Muscle of arm (tissue), 14 donors: ENCODE data around the gene PNMA8B. TPM values are rescaled to one million over a fixed set of nuclear protein-coding genes. Genes with fewer than 3 reads are reported as not detected.
"Not testable (repeated sequence)": the region's sequence is repeated elsewhere in the genome, so short reads cannot be mapped to it uniquely, and the experiment has no call there.

ENCODE experiments used
- DNase-seq: peaks from one replicate; pipeline ENCODE4 v3.0.0-alpha.2; 2013
- long read RNA-seq, 11 donors: transcript quantifications; one replicate each; lab custom pipeline, GENCODE V29; 2026
- polyA plus RNA-seq, 12 donors: library from polyadenylated mRNA; unstranded; fragments of 120-200 nt; gene quantifications; one replicate each; pipeline ENCODE4 v1.2.1, GENCODE V29; 2013; ENCODE audit not compliant: insufficient read length in 12 of 12

The PNMA8B gene, protein sequence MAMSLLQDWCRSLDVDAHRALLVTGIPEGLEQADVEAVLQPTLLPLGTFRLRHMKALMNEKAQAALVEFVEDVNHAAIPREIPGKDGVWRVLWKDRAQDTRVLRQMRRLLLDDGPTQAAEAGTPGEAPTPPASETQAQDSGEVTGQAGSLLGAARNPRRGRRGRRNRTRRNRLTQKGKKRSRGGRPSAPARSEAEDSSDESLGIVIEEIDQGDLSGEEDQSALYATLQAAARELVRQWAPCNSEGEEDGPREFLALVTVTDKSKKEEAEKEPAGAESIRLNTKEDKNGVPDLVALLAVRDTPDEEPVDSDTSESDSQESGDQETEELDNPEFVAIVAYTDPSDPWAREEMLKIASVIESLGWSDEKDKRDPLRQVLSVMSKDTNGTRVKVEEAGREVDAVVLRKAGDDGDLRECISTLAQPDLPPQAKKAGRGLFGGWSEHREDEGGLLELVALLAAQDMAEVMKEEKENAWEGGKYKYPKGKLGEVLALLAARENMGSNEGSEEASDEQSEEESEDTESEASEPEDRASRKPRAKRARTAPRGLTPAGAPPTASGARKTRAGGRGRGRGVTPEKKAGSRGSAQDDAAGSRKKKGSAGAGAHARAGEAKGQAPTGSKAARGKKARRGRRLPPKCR
- 1 to 10 TPM in 10 of 12 donors, not detected in 2; 1.8 to 5.1 (median 2.3) TPM for polyA plus RNA-seq
- long read RNA-seq, donor 1, full-length matches to known transcripts: 6 of 6 reads
- long read RNA-seq, donor 1, partial matches to known transcripts: 0 of 6 reads
- long read RNA-seq, donor 1, other reads (novel, unspliced or antisense): 0 of 6 reads
- long read RNA-seq, donor 2, full-length matches to known transcripts: 2 of 2 reads
- long read RNA-seq, donor 2, partial matches to known transcripts: 0 of 2 reads
- long read RNA-seq, donor 2, other reads (novel, unspliced or antisense): 0 of 2 reads
- long read RNA-seq, donor 3, full-length matches to known transcripts: 3 of 3 reads
- long read RNA-seq, donor 3, partial matches to known transcripts: 0 of 3 reads
- long read RNA-seq, donor 3, other reads (novel, unspliced or antisense): 0 of 3 reads
- long read RNA-seq, donor 4, full-length matches to known transcripts: 4 of 4 reads
- long read RNA-seq, donor 4, partial matches to known transcripts: 0 of 4 reads
- long read RNA-seq, donor 4, other reads (novel, unspliced or antisense): 0 of 4 reads
- long read RNA-seq, donor 5, full-length matches to known transcripts: 7 of 7 reads
- long read RNA-seq, donor 5, partial matches to known transcripts: 0 of 7 reads
- long read RNA-seq, donor 5, other reads (novel, unspliced or antisense): 0 of 7 reads
- long read RNA-seq, donor 6, full-length matches to known transcripts: 3 of 3 reads
- long read RNA-seq, donor 6, partial matches to known transcripts: 0 of 3 reads
- long read RNA-seq, donor 6, other reads (novel, unspliced or antisense): 0 of 3 reads
- long read RNA-seq, donor 7, full-length matches to known transcripts: 3 of 3 reads
- long read RNA-seq, donor 7, partial matches to known transcripts: 0 of 3 reads
- long read RNA-seq, donor 7, other reads (novel, unspliced or antisense): 0 of 3 reads
- long read RNA-seq, donor 8, full-length matches to known transcripts: 5 of 5 reads
- long read RNA-seq, donor 8, partial matches to known transcripts: 0 of 5 reads
- long read RNA-seq, donor 8, other reads (novel, unspliced or antisense): 0 of 5 reads
- long read RNA-seq, donor 9, full-length matches to known transcripts: 11 of 11 reads
- long read RNA-seq, donor 9, partial matches to known transcripts: 0 of 11 reads
- long read RNA-seq, donor 9, other reads (novel, unspliced or antisense): 0 of 11 reads
- long read RNA-seq, donor 10, full-length matches to known transcripts: 2 of 2 reads
- long read RNA-seq, donor 10, partial matches to known transcripts: 0 of 2 reads
- long read RNA-seq, donor 10, other reads (novel, unspliced or antisense): 0 of 2 reads
- long read RNA-seq, donor 11, full-length matches to known transcripts: 7 of 7 reads
- long read RNA-seq, donor 11, partial matches to known transcripts: 0 of 7 reads
- long read RNA-seq, donor 11, other reads (novel, unspliced or antisense): 0 of 7 reads

DNA sequence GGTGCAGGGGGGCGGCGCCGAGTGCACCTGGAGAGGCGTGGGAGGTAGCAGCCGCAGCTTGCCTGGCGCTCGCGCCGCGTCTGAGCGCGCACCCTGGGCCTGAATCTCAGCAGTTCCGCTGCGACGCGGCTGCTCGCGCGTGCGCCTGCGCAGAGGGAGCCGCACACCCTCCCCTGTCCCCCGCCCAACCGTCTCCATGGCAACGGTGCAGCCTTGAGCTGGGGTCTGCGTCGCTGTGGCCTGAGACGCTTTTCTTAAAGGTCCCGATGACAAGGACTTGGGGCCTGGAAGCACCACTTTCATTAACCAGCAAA is at the start of gene PNMA8B:
PNMA8B (minus strand) TSS at position 82 of the 314 bp plus-strand sequence. CDS start 402 bp downstream, outside the sequence.
- DNase-seq: peak; percentile 87

DNA sequence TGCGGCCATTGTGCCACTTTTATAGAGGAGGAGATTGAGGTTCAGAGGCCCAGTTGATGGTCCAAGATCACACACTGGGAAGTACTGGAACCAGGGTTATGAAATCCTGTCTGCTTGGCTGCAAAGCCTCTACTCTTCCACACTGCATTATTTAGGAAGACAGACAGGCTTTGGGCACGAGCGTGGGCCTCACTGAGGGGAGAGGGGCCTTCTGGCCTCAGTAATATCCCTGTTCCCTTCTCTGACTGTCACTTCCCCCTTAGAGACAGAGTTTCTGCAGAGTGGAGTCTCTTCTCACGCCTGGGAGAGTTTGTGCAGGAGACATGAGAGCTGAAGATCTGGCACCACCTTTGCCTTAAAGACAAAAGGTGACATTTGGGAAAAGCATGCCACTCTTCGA is 49.0 kb upstream of the PNMA8B start:
- DNase-seq: no peak

DNA sequence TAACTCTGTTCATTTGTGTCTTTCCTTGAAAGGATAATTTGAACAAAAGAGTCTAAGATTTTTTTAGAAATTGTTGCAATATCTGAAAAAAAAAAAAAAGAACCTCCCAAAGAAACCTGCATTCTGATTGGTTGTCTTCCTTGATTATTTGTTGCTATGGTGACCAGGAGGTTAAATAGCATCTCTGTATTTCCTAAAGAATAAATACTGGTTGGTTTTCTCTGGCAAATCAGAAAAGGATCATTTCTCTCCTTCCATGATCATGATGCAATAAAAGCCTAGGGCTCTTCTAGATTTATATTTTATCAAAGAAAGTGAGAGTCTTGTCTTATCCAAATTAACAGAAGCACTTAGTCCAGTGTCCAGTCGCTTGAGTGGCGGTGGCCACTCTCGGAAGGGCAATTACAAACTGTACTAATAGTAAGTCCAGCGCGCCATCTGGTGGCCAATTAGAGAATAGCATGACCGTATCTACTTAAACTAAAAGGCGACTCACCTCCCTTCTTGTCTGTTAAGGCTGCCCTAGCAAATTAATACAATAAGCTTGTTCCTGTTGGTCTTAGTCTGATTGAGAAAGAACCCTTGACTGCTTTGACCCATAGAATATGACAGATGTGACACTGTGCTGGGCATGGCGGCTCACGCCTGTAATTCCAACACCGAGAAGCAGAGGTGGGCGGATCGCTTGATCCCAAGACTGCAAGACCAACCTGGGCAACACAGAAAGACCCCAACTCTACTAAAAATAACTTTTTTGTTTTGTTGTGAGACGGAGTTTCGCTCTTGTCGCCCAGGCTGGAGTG is 47.0 kb upstream of the PNMA8B start:
- peak; percentile 90 for DNase-seq

DNA sequence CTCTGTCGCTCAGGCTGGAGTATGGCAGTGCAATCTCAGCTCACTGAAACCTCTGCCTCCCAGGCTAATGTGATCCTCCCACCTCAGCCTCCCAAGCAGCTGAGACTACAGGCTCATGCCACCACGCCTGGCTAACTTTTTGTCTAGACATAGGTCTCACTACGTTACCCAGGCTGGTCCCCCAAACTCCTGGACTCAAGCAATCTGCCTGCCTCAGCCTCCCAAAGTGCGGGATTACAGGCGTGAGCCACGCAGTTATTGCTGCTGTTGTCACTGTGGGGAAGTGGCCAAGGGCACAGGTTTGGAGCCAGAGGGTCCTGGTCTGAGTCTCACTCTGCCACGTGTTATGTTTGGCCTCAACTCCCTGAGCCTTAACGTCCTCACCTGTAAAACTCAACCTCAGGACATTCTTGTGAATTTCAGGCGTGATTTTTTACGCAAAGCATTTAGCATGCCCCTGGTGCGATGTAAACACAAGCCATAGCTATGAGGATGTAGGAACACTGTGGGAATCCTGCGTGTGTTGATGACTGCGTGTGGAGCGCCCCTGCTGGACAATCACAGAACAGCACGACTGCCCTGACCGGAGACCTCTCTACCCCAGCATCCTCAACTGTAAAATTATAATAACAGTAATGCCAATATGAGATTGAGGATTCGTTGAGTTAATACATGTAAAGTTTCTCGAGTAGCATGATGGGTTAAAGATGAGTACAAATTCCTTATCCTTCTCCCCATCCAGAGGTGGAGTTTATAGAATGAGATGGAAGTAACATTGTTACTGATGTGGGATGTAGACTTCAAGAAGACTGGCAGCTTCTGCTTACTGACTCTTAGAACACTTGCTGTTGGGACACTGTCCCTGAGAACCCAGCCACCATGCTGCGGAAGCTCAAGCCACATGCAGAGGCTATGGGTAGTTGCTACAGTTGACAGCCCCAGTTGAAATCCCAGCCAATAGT is 41.8 kb upstream of the PNMA8B start:
- DNase-seq: peak; percentile 38

DNA sequence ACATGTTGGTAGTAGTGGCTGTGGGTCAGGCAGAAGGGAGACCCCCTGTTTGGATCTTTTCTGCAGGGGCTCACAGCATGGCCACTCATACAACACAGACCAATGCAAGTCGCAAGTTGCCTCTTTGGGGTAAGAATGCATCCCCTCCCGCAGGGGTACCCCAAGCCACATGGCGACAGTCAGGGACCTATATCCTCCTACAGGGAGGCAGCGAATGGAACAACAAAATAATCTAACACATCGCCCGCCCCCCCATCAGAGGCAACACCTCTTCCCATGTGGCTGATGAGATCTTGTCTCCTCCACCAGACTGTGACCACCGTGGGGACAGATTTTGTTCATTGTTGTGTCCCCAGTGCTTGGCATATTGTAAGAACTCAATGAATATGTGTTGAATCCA is 40.7 kb upstream of the PNMA8B start:
- no peak for DNase-seq

DNA sequence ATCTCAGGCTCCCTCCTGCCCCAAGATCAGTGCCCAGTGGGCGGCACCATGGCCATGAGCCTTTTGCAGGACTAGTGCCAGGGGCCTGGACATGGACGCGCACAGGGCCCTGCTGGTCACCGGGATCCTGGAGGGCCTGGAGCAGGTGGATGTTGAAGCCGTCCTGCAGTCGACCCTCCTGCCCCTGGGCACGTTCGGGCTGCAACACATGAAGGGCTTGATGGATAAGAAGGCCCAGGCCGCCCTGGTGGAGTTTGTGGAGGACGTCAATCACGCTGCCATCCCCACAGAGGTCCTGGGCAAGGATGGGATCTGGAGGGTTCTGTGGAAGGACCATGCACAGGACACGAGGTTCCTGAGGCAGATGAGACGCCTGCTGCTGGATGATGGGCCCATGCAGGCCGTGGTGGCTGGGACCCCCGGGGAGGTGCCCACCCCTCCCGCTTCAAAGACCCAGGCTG is 38.0 kb upstream of the PNMA8B start:
- DNase-seq: no peak

DNA sequence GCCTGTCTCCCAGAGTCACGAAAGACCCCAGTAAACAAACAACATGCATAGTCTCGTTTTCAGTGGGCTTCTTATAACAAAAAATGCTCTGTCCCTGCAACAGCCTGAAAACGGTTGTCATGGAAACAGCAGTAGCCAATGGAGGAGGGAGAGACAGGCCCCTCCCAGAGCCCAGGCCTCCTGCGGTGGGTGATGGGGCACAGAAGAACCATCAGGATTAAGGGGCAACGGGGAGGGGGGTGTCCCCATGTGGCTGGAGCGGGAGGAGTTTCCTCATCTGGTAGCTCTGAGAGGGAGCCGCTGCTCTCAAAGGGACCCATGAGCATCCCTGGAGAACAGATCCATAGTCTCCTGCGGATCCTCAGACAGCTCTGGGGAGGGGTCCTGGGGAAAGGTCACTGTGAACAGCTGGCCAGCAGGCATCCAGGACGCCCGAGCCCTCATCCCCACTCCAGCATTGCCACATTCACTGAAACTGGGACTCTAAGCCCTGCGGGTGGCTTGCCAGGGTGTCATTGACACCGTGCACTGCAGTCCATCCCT is 37.5 kb upstream of the PNMA8B start:
- DNase-seq: no peak

DNA sequence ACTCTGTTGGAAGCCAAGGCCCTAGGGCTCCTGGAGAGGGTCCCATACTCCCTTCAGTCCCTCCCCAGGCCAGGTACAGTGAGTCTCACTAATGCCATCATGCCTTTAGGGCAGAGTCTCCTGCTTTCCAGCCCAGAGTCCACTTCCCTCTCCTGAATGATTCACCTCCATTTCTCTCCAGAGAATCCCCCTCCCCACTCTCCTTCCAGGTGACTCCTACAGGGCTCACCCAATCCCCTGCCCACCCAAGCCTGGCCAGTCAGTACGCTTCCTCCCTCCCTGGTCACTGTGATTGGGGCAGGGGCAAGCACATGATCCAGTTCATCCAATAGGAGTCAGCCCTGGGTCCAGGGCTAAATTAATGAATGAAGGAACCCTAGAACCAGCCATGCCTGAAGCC is 35.0 kb upstream of the PNMA8B start:
- no peak for DNase-seq

DNA sequence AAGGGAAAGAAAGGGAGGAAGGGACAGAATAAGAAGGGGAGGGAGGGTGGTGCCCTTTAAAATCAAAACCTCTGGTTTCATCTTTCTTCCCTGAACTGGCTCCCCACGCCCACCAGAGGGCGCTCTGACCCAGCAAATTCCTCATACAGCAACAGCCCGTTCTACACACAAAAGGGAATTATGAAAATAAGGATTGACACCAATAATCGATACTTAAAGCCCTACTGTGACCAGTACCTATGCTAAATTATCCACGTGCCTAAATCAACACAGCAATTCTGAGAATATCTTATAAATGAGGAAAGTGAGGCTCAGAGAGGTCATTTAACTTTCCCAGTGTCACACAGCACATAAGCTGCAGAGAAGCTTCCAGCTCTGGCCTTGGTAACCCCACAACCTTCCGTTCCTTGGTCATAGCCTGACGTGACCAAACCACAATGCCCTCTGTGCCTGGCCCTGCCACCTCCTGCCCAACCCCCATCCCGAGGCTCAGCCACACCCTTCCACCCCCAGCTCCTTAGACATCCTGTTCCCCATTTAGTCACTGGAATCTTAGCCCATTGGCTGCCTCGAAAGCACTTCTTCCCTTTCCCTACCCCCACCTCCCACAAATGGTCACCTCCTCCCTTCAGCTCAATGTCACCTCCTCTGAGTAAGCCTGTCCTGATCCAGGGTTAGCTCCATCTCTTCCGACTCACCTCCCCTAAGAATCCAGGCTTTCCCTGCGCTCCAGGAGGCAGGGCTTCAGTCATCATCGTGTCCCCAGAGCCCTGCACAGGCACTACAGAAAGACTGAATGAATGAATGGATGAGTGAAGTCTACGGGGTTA is 34.2 kb upstream of the PNMA8B start:
- peak; percentile 75 for DNase-seq

DNA sequence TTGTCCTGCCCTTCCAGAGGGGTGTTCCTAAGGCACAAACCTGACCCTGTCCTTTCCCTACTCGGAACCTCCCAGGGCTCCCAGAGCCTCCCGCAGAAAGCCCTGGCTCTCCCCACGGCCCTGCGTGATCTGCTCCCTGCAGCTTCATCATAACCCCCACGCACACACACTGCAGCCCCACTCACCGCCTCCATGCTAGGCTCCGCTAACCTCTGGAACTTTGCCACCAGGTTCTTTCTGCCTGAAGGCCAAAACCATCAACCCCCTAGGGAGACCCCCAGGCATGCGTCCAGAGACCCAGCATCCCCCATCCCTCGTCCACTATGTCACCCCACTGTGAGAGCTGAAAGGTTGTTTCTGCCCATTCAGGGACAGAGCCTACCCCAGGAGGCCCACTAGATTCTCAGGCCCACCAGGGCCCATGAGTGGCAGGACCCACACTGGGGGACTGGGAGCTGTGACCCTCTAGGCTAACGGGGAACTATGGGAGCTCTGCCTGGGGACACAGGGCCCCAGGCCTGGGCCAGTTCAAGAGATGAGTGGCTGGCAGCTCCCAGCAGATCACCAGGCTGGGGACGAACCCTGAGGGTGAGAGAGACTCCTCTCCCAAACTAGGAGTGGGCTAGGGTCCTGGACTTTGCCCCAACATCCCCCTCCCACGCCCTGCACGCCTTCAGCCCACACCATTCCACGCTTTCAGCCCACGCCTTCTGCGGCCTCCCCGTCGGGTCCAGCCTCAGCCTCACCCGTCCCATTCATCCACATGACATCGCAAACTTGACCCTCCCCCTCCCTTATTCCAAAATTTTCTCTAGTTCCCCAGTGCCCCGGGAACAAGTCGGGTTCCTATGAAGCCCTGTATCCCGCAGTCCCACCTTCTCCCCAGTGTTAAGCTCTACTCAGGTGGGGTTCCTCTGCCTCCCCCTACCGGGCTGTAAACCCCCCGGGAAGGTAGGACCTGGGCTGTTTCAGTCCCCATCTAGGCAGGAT is 33.2 kb upstream of the PNMA8B start:
- DNase-seq: no peak

DNA sequence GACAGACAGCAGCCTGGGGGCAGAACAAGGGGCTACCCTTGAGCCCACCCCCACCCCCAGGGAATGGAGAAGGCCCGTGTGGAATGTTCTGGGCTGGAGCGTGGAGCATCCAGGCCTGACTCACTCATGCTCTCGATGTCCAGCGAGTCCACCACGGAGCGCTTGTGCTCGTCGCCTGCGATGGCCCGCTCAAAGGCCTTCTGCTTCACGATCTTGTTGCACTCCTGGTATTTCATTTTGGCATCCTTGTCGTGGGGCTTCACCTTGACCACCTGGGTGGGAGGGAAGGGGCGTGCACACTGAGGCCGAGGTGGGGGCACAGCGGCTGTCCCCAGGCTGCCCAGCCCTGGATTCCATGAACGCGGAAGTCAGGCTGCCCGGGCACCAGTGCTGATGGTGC is 31.1 kb upstream of the PNMA8B start:
- DNase-seq: not testable (repeated sequence)

DNA sequence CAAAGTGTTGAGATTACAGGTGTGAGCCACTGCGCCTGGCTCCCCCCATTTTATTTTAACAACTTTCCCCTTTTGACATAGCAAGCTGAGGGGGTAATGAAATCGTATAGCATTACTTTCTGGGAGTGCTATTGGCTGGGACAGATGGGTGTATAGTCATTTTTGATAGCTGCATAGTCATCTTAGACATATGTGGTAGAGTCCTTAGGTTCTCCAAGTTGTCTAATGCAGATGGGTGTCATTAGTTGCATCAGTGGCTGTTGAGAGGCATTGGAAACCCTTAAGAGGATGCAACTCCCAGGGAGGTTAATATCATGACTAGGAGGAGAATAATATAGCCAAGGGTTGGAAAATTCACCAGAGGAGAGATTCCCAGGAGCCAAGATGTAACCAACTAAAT is 28.6 kb upstream of the PNMA8B start:
- DNase-seq: no peak

DNA sequence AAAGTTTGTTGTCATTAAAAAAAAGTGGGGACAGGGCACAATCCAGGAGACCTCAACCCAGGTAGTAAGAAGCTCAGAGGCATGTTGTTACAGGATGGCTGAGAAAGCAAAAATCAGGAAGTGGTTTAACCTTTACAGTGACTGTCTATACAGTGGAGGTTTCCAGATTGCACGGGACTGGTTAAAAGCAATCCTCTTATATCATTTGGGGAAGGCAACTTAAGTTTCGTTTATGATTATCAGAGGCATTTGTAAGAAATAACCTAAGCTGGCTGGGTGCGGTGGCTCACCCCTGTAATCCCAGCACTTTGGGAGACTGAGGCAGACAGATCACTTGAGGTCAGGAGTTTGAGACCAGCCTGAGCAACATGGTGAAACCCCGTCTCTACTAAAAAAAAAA is 27.3 kb upstream of the PNMA8B start:
- DNase-seq: not testable (repeated sequence)

DNA sequence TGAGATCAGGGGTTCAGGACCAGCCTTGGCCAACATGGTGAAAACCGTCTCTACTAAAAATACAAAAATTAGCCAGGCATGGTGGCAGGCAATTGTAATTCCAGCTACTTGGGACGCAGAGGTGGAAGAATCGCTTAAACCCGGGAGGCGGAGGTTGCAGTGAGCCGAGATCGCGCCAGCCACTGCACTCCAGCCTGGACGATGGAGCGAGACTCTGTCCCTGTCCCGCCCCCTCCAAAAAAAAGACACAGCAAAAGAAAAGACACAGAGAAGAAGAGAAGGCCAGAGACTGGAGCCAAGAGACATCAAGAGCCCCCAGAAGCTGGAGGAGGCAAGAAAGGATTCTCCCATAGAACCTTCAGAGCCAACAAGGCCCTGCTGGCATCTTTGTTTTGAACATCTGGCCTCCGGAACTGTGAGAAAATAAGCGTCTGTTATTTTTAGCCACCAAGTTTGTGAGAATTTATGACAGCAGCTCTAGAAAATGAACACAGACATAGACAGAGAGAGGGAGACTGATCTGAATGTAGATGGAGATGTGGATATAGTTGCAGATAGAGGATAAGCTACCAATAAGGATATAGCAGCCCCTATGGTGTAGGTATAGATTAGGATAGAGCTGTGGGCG is 25.7 kb upstream of the PNMA8B start:
- DNase-seq: no peak

DNA sequence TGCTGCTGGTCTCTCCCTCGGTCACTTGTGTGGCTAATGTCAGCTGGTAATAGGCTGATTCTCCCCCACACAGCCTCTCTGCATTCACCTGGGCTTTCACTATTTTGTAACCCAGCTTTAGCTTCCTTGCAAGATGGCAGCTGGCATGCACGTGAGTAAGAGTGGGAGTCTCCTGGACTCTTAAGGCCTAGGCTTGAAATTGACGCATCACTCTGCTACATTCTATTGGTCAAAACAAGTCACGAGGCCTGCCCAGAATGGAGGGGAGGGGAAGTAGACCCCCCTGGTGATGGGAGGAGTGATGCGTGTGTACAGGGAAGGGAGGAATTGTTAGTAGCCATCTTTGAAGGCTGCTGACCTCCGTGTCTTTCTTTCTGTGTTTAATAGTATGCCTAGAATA is 24.9 kb upstream of the PNMA8B start:
- DNase-seq: no peak
